Lower lobe of right lung (tissue), 2 donors: ENCODE measurements around the gene OOSP1. TPM values are rescaled to one million over a fixed set of nuclear protein-coding genes. Genes with fewer than 3 reads are reported as not detected.

Experiments used
- ATAC-seq, 2 donors: fragments of 200-7000 bp; cut with Tn5 transposase; one replicate each; pipeline ENCODE4 v1.9.1; 2020 to 2022; ENCODE audit warnings: mild to moderate bottlenecking in 2 of 2, moderate library complexity in 2 of 2
- DNase-seq: peaks from one replicate; pipeline ENCODE4 v3.0.0-alpha.2; 2020
- H3K27ac ChIP-seq: fragments of 200-600 bp; one replicate; pipeline ENCODE4 v1.8.0; 2022
- H3K27me3 ChIP-seq: fragments of 200-600 bp; one replicate; pipeline ENCODE4 v1.8.0; 2022; ENCODE audit warnings: low read depth
- H3K36me3 ChIP-seq: fragments of 200-600 bp; one replicate; pipeline ENCODE4 v1.8.0; 2022; ENCODE audit warnings: mild to moderate bottlenecking
- H3K4me1 ChIP-seq: fragments of 200-600 bp; one replicate; pipeline ENCODE4 v1.8.0; 2022
- H3K4me3 ChIP-seq: fragments of 200-600 bp; one replicate; pipeline ENCODE4 v1.8.0; 2022; ENCODE audit warnings: mild to moderate bottlenecking
- H3K9me3 ChIP-seq: fragments of 200-600 bp; one replicate; pipeline ENCODE4 v1.8.0; 2022
- CTCF ChIP-seq: fragments of 200-600 bp; IDR thresholded peaks from one replicate; pipeline ENCODE4 v1.8.0; 2022; ENCODE audit warnings: antibody characterized with exemption, mild to moderate bottlenecking
- intact Hi-C: fragments of 100-400 bp; cut with DNase I; formaldehyde crosslinking; loops from one replicate; pipeline ENCODE4 v1.11.0; 2022
- total RNA-seq: library from RNA; stranded (reverse); fragmentation: NEBNext Ultra II Directional; extraction: Animal tissue kit (Norgen Biotek cat#: 25700); gene quantifications from one replicate; pipeline ENCODE4 v1.2.1, GENCODE V29; 2021
- donor health status: DM: no; HTN: yes; CAD: no; lungs with severe emphysema.

Gene OOSP1
- total RNA-seq, 1 donor from 2014 or later, result not detected

GRCh38 chr11:59944720-59945119, 6.5 kb downstream of the OOSP1 start:
- Histone ChIP-seq H3K36me3 (no peaks in the 10 kb centered on the region), H3K27me3 (no peaks in the 10 kb centered on the region), H3K9me3 (no peaks in the 10 kb centered on the region), H3K4me1 (no peaks in the 10 kb centered on the region), H3K4me3 (no peak overlapping the region), H3K27ac (no peak overlapping the region)
- no peak for TF ChIP-seq CTCF
- DNase-seq (no peak), ATAC-seq (no peak)
- intact Hi-C loops, result no loop called here

DNA sequence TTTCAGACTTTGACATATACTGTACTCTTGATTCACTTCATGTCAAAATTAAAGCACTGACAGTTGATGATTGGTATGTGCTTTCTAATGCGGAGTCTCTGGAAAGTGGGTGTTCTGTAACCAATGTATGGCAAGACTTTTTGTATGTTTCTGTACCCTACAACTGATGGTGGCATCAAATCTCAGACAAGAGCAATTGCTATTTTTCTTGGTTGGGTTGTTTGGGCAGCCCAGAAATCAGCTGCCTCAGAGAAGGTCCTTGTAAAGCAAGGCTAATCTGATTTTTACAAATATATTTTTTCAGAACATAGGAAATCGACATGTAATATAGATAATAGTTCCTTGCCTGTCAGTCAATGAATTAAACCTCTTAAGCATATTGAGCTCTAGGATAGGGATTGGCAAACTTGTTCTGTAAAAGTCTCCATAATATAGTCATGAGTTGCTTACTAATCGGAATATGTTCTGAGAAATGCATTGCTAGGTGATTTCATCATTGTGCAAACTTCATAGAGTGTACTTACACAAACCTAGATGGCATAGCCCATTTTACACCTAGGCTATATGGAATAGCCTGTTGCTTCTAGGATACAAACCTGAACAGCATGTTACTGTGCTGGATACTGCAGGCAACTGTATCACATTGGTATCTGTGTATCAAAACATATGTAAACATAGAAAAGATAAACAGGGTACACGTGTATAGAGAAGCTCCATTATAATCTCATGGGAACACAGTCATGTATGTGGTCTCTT, 15.4 kb downstream of the OOSP1 start:
- intact Hi-C loops, result no loop called here

DNA sequence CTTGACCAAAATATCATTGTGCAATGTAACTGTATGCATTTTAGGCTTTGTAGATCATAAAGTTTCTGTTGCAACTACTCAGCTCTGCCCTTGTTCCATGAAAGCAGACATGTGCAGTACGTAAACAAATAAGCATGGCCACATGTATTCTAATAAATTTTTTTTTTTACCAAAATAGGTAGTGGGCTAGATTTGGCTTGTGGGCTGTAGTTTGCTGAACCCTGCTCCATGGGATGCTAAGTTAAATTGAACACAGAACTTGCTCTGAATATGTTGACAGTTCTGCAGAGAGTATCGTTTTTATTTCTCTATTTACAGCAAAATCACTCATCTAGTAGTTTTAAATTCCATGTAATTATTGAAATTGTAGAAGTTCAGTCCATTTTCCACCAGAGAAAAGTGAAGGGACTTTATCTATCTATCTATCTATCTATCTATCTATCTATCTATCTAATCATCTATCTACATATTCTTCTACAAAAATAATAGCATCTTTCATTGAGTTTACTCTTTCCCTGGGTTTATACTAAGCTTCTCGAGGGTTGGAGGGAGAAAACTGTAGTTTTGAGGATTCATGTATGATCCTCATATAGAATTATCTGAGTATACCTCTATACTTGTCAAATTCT, 16.1 kb downstream of the OOSP1 start:
- DNase-seq, result no peak
- intact Hi-C loops, result no loop called here
- no peak for TF ChIP-seq CTCF
- ATAC-seq, result no peak
- H3K4me1 ChIP-seq, result no peaks in the 10 kb centered on the region
- H3K36me3 ChIP-seq, result no peaks in the 10 kb centered on the region
- H3K27ac ChIP-seq, result no peak overlapping the region
- no peaks in the 10 kb centered on the region for H3K27me3 ChIP-seq
- no peak overlapping the region for H3K4me3 ChIP-seq
- H3K9me3 ChIP-seq, result no peaks in the 10 kb centered on the region

More for the DNA sequence above, 15.4 kb downstream of the OOSP1 start:
- no peaks in the 10 kb centered on the region for H3K4me1 ChIP-seq
- H3K27ac ChIP-seq, result no peak overlapping the region
- no peaks in the 10 kb centered on the region for H3K36me3 ChIP-seq
- no peak for ATAC-seq
- TF ChIP-seq CTCF, result no peak
- no peaks in the 10 kb centered on the region for H3K9me3 ChIP-seq
- no peaks in the 10 kb centered on the region for H3K27me3 ChIP-seq
- H3K4me3 ChIP-seq, result no peak overlapping the region
- no peak for DNase-seq

- no peaks in the 10 kb centered on the region for H3K9me3 ChIP-seq
- H3K27ac ChIP-seq, result no peak overlapping the region
- intact Hi-C loops, result no loop called here
- no peaks in the 10 kb centered on the region for H3K4me1 ChIP-seq
- no peak for ATAC-seq
- no peak for TF ChIP-seq CTCF
- no peaks in the 10 kb centered on the region for H3K36me3 ChIP-seq
- no peaks in the 10 kb centered on the region for H3K27me3 ChIP-seq
- H3K4me3 ChIP-seq, result no peak overlapping the region
- no peak for DNase-seq
Measured at GRCh38 chr11:59957094-59957493, 18.9 kb downstream of the OOSP1 start.

- Histone ChIP-seq H3K4me1 (no peaks in the 10 kb centered on the region), H3K27ac (no peak overlapping the region), H3K27me3 (no peaks in the 10 kb centered on the region), H3K4me3 (no peak overlapping the region), H3K36me3 (no peaks in the 10 kb centered on the region), H3K9me3 (no peaks in the 10 kb centered on the region)
- DNase-seq (no peak), ATAC-seq (no peak)
- TF ChIP-seq CTCF, result no peak
- intact Hi-C loops, result no loop called here
Measured at GRCh38 chr11:59960502-59961381, 22.5 kb downstream of the OOSP1 start.
